Measurements from ENCODE around the gene EHD2. TPM values are rescaled to one million over a fixed set of nuclear protein-coding genes. Genes with fewer than 3 reads are reported as not detected.

The EHD2 gene
- total and polyA plus RNA-seq, 2 of the 4 experiments (the other 2 are of a cell fraction): 35.3 to 181 TPM

- Histone ChIP-seq H3K56ac (ENCODE audit: extremely low read depth, insufficient read depth, low read length) (no peak overlapping the region), H4K20me1 (ENCODE audit: insufficient read depth, low read length) (no peaks in the 10 kb centered on the region), H3K79me1 (ENCODE audit: low read depth in 1 of 2, low read length in 2 of 2) (no peaks in the 10 kb centered on the region; a peak in 1 of 4 replicates), H3K9me3 (ENCODE audit: control insufficient read depth, insufficient read depth, low read length) (no peaks in the 10 kb centered on the region), H3K4me2 (ENCODE audit: low read depth, low read length) (no peak overlapping the region), H2BK20ac (ENCODE audit: low read depth, low read length) (no peak overlapping the region), H4K91ac (ENCODE audit: insufficient read depth, low read depth, low read length) (no peak overlapping the region), H3K18ac (ENCODE audit: low read depth, low read length) (no peak overlapping the region), H3K4me3 (ENCODE audit: insufficient read depth, low read depth, low read length) (no peak overlapping the region), H4K8ac (ENCODE audit: low read depth in 2 of 2, low read length in 2 of 2) (no peak overlapping the region), H3K9ac (ENCODE audit: low read depth, low read length) (no peak overlapping the region), H2AK9ac (replicated peaks; ENCODE audit: low read depth, low read length, poor library complexity) (no peak overlapping the region), H2BK120ac (ENCODE audit: low read depth, low read length) (no peak overlapping the region), H3K9me1 (ENCODE audit: insufficient read depth, low read length) (no peaks in the 10 kb centered on the region), H2AK5ac (ENCODE audit: low read depth, low read length) (no peak overlapping the region), H2BK15ac (ENCODE audit: low read depth, low read length) (no peak overlapping the region), H3K36me3 (ENCODE audit: control insufficient read depth, insufficient read depth, low read length) (peaks cover 38% of the 10 kb centered on the region), H3K4ac (ENCODE audit: low read depth, low read length) (no peak overlapping the region), H3K14ac (replicated peaks; ENCODE audit: low read depth, low read length) (no peak overlapping the region), H3K4me1 (ENCODE audit: control insufficient read depth, insufficient read depth, low read length) (no peaks in the 10 kb centered on the region), H4K5ac (ENCODE audit: low read depth, low read length) (no peak overlapping the region), H3K27me3 (ENCODE audit: control insufficient read depth, insufficient read depth, low read length) (no peaks in the 10 kb centered on the region), H3K23ac (ENCODE audit: low read depth, low read length) (no peak overlapping the region), H2BK5ac (ENCODE audit: low read depth, low read length, poor library complexity, severe bottlenecking) (no peak overlapping the region), H2AFZ (replicated peaks; ENCODE audit: low read length, poor library complexity) (no peak overlapping the region), H3K27ac (ENCODE audit: insufficient read depth, low read length) (no peak overlapping the region)
- intact Hi-C loops (cut with micrococcal nuclease): no loop called here
- ATAC-seq (ENCODE audit: low read depth): no peak
- CTCF ChIA-PET: no interaction called here
- POLR2A ChIA-PET (ENCODE audit: unreplicated experiment): no interaction called here
- WGBS, 2 experiments (ENCODE audit: extremely low coverage in 2 of 2, insufficient read length in 1 of 2): no CpG with 5 or more reads among the region's 5 CpGs
- in situ Hi-C loops (cut with MboI; ENCODE audit: low sequenced_read_pairs): no loop called here
- dilution Hi-C loops (cut with HindIII; ENCODE audit: low sequenced_read_pairs, unreplicated experiment): no loop called here
- no peak for DNase-seq
- no peak for TF ChIP-seq NFE2L2 (IDR thresholded peaks at IDR 0.05; ENCODE audit: low read depth, low read length)
- no peak for TF ChIP-seq BHLHE40 (IDR thresholded peaks at IDR 0.05; ENCODE audit: low read depth, low read length)
- TF ChIP-seq RAD21 (IDR thresholded peaks at IDR 0.05; ENCODE audit: low read length): no peak
- no peak for TF ChIP-seq CEBPB (IDR thresholded peaks at IDR 0.05; ENCODE audit: low read depth, low read length)
- TF ChIP-seq MXI1 (IDR thresholded peaks at IDR 0.05; ENCODE audit: borderline replicate concordance, low read depth, low read length): no peak
- TF ChIP-seq POLR2A (IDR thresholded peaks at IDR 0.05; ENCODE audit: low read depth, low read length): no peak
- TF ChIP-seq RFX5 (IDR thresholded peaks at IDR 0.05; ENCODE audit: low read depth, low read length): no peak
- no peak for TF ChIP-seq MAZ (IDR thresholded peaks at IDR 0.05; ENCODE audit: borderline replicate concordance, low read depth, low read length)
- no peak for TF ChIP-seq RCOR1 (IDR thresholded peaks at IDR 0.05; ENCODE audit: insufficient replicate concordance, low read length)
- no peak for TF ChIP-seq USF2 (IDR thresholded peaks at IDR 0.05; ENCODE audit: low read depth, low read length)
- TF ChIP-seq MAFK (IDR thresholded peaks at IDR 0.05; ENCODE audit: low read depth, low read length): no peak
- TF ChIP-seq SMC3 (IDR thresholded peaks at IDR 0.05; ENCODE audit: low read depth, low read length): no peak
- no peak for TF ChIP-seq FOS (IDR thresholded peaks at IDR 0.05; ENCODE audit: low read depth, low read length)
- no peak for TF ChIP-seq ELK1 (IDR thresholded peaks at IDR 0.05; ENCODE audit: borderline replicate concordance, low read depth, low read length)
- no peak for TF ChIP-seq CTCF (conservative IDR thresholded peaks at IDR 0.05; ENCODE audit: low read depth, low read length)
- no peak for TF ChIP-seq CHD1 (IDR thresholded peaks at IDR 0.05; ENCODE audit: low read depth, low read length)
- BruUV-seq (replicated peaks): no TSS peak
Observed at GRCh38 chr19:47760632-47760999, 47.4 kb downstream of the EHD2 start.

Data from IMR-90 (cell line).